ENCODE data around the gene DOK6.

GRCh38 chr18:69539404-69539803, 138.7 kb downstream of the DOK6 start:
- no peak for TF ChIP-seq CTCF (IDR thresholded peaks at IDR 0.05 in 4 of 5, conservative IDR thresholded peaks at IDR 0.05 in 1 of 5)
- TF ChIP-seq POLR2A (IDR thresholded peaks at IDR 0.05) = no peak
